Gastroesophageal sphincter (tissue), 4 donors: Measurements from ENCODE around the gene HDAC10. TPM values are rescaled to one million over a fixed set of nuclear protein-coding genes. Genes with fewer than 3 reads are reported as not detected.

ENCODE experiments used
- ATAC-seq: fragments of 150-250 bp; one replicate; pipeline ENCODE4 v1.9.1; 2016; ENCODE audit warnings: mild to moderate bottlenecking, moderate library complexity
- H3K27ac ChIP-seq, 4 donors: fragments of 200-600 bp; sonication (generic) in 3 of 4; 1 replicate in 3 of 4; 2 replicates in 1 of 4; pipeline ENCODE4 v1.5.1; 2016 to 2019
- H3K27me3 ChIP-seq: fragments of 200-600 bp; sonication (generic); one replicate; pipeline ENCODE4 v1.5.1; 2019
- H3K36me3 ChIP-seq, 2 donors: fragments of 200-600 bp; sonication (generic); one replicate each; pipeline ENCODE4 v1.5.1; 2019; ENCODE audit warnings: control low read depth in 1 of 2
- H3K4me1 ChIP-seq, 3 donors: fragments of 200-600 bp; sonication (generic); 1 replicate in 2 of 3; 2 replicates in 1 of 3; pipeline ENCODE4 v1.5.1; 2016 to 2019; ENCODE audit warnings: control low read depth in 2 of 3
- H3K4me3 ChIP-seq, 2 donors: fragments of 200-600 bp; sonication (generic); one replicate each; pipeline ENCODE4 v1.5.1; 2019; ENCODE audit warnings: mild to moderate bottlenecking in 1 of 2, moderate library complexity in 1 of 2
- H3K9me3 ChIP-seq, 3 donors: fragments of 200-600 bp; sonication (generic); one replicate each; pipeline ENCODE4 v1.5.1; 2017 to 2019; ENCODE audit warnings: control low read depth in 2 of 3
- CTCF ChIP-seq, 4 experiments: fragments of 200-600 bp in 2 of 4; fragments of 450-650 bp in 2 of 4; sonication (generic) in 1 of 4; IDR thresholded peaks; one replicate each; pipeline ENCODE4 v1.5.1; 2017 to 2019; ENCODE audit warnings: antibody characterized with exemption in 4 of 4, mild to moderate bottlenecking in 2 of 4, moderate library complexity in 2 of 4
- EP300 ChIP-seq: sonication (generic); formaldehyde crosslinking; IDR thresholded peaks from one replicate; pipeline ENCODE4 v1.6.1; 2017; ENCODE audit warnings: antibody characterized with exemption, mild to moderate bottlenecking
- POLR2A ChIP-seq, 2 donors: fragments of 450-650 bp; IDR thresholded peaks; one replicate each; pipeline ENCODE4 v1.6.1; 2017; ENCODE audit warnings: antibody characterized with exemption in 2 of 2, mild to moderate bottlenecking in 2 of 2, moderate library complexity in 1 of 2
- POLR2AphosphoS5 ChIP-seq: sonication (generic); formaldehyde crosslinking; IDR thresholded peaks from one replicate; pipeline ENCODE4 v1.6.1; 2017; ENCODE audit warnings: antibody characterized with exemption
- WGBS, 2 donors: methylation state at CpG; one replicate each; pipeline ENCODE4 v1.1.5; 2018; ENCODE audit warnings: low coverage in 1 of 2; 5-methylcytosine and 5-hydroxymethylcytosine counted together
- total RNA-seq, 4 donors: library from RNA; depleted of rRNA; stranded (reverse); fragments of >200 nt; gene quantifications; one replicate each; pipeline ENCODE4 v1.1.0, GENCODE V29; 2016

HDAC10 gene
- total RNA-seq, 4 donors from 2014 or later, result 9.4 to 24.7 (median 12.5) TPM

- no peaks in the 10 kb centered on the region for H3K9me3 ChIP-seq
- no peak for ATAC-seq
- H3K27me3 ChIP-seq, result no peaks in the 10 kb centered on the region
- H3K4me3 ChIP-seq, result no peak overlapping the region
- peaks cover 0 to 48% of the 10 kb centered on the region in 2 donors for H3K36me3 ChIP-seq
- 78% methylated on average over 1 of the region's 1 CpG; no CpG with 5 or more reads in 1 of the 2 donors for WGBS, 2 donors
- TF ChIP-seq CTCF (IDR thresholded peaks at IDR 0.05) (no peak), EP300 (no peak), POLR2AphosphoS5 (no peak), POLR2A (IDR thresholded peaks at IDR 0.05) (no peak)
- H3K4me1 ChIP-seq, result peaks cover 0 to 78% (median 14%) of the 10 kb centered on the region in 3 donors
- no peak overlapping the region for H3K27ac ChIP-seq
These were observed 47.8 kb downstream of the HDAC10 start for GRCh38 chr22:50203288-50203687.

GRCh38 chr22:50202130-50202666 is 48.9 kb downstream of the HDAC10 start:
- TF ChIP-seq POLR2AphosphoS5 (no peak), EP300 (no peak), CTCF (IDR thresholded peaks at IDR 0.05) (no peak), POLR2A (IDR thresholded peaks at IDR 0.05) (no peak)
- Histone ChIP-seq H3K27ac (peak overlapping the region in 1 of 4 donors; percentile 90), H3K36me3 (peaks cover 0 to 48% of the 10 kb centered on the region in 2 donors), H3K9me3 (no peaks in the 10 kb centered on the region), H3K4me1 (peaks cover 0 to 72% (median 14%) of the 10 kb centered on the region in 3 donors), H3K27me3 (no peaks in the 10 kb centered on the region), H3K4me3 (peak overlapping the region; percentile 64 to 96)
- WGBS, 2 donors, result 63 to 68% methylated on average over 4 to 13 of the region's 13 CpGs
- no peak for ATAC-seq

GRCh38 chr22:50201191-50202129 is 49.6 kb downstream of the HDAC10 start:
- Histone ChIP-seq H3K4me1 (peaks cover 0 to 64% (median 14%) of the 10 kb centered on the region in 3 donors), H3K4me3 (peak overlapping the region; percentile 64 to 96), H3K27me3 (no peaks in the 10 kb centered on the region), H3K27ac (peak overlapping the region in 3 of 4 donors; percentile 88 to 94 (median 90)), H3K9me3 (no peaks in the 10 kb centered on the region), H3K36me3 (peaks cover 0 to 46% of the 10 kb centered on the region in 2 donors)
- 49% methylated on average over 5 of the region's 115 CpGs; no CpG with 5 or more reads in 1 of the 2 donors for WGBS, 2 donors
- ATAC-seq, result peak; percentile 66
- TF ChIP-seq POLR2AphosphoS5 (no peak), POLR2A (IDR thresholded peaks at IDR 0.05) (no peak), EP300 (no peak), CTCF (IDR thresholded peaks at IDR 0.05) (no peak)

- TF ChIP-seq CTCF (IDR thresholded peaks at IDR 0.05), result peak in 1 of 4 experiments; percentile 11
- no peak for TF ChIP-seq EP300
- peak; percentile 91 to 93 for TF ChIP-seq POLR2A (IDR thresholded peaks at IDR 0.05)
- peak; percentile 89 for TF ChIP-seq POLR2AphosphoS5
- H3K27ac ChIP-seq, result peak within 1 kb of the TSS; percentile 45 to 94 (median 89)
- WGBS, 2 donors, result no CpG with 5 or more reads among the region's 105 CpGs
- peak within 1 kb of the TSS; percentile 64 to 96 for H3K4me3 ChIP-seq
- no peaks in the 10 kb centered on the region for H3K27me3 ChIP-seq
- H3K9me3 ChIP-seq, result no peaks in the 10 kb centered on the region
- peaks cover 0 to 56% (median 14%) of the 10 kb centered on the region in 3 donors for H3K4me1 ChIP-seq
- ATAC-seq, result peak; percentile 95
- peaks cover 0 to 46% of the 10 kb centered on the region in 2 donors for H3K36me3 ChIP-seq
These were observed 50.4 kb downstream of the HDAC10 start, which contains the start of gene SELENOO for GRCh38 chr22:50200461-50201190. Gene SELENOO (plus strand): TSS chr22:50201011. CDS start chr22:50201037, 26 bp downstream.
